ENCODE results near the gene CDC14B. TPM values are rescaled to one million over a fixed set of nuclear protein-coding genes. Genes with fewer than 3 reads are reported as not detected.

CDC14B gene
- total and polyA plus RNA-seq, 2 experiments from 2014 or later: 48.5 to 49.4 TPM

GRCh38 chr9:96519787-96520186, 99.9 kb downstream of the CDC14B start:
- H3K36me3 ChIP-seq: peaks cover 21% of the 10 kb centered on the region

GRCh38 chr9:96519095-96519494, 100.5 kb downstream of the CDC14B start:
- H3K9me3 ChIP-seq (ENCODE audit: low read depth): no peaks in the 10 kb centered on the region
- H3K4me1 ChIP-seq (ENCODE audit: low read depth): no peaks in the 10 kb centered on the region
- no peak for DNase-seq (ENCODE audit: low read depth in 1 of 2, low spot score in 1 of 2)
- H3K27ac ChIP-seq: no peak overlapping the region
- H3K27me3 ChIP-seq: no peaks in the 10 kb centered on the region
- TF ChIP-seq, protein P1, sequence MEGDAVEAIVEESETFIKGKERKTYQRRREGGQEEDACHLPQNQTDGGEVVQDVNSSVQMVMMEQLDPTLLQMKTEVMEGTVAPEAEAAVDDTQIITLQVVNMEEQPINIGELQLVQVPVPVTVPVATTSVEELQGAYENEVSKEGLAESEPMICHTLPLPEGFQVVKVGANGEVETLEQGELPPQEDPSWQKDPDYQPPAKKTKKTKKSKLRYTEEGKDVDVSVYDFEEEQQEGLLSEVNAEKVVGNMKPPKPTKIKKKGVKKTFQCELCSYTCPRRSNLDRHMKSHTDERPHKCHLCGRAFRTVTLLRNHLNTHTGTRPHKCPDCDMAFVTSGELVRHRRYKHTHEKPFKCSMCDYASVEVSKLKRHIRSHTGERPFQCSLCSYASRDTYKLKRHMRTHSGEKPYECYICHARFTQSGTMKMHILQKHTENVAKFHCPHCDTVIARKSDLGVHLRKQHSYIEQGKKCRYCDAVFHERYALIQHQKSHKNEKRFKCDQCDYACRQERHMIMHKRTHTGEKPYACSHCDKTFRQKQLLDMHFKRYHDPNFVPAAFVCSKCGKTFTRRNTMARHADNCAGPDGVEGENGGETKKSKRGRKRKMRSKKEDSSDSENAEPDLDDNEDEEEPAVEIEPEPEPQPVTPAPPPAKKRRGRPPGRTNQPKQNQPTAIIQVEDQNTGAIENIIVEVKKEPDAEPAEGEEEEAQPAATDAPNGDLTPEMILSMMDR (IDR thresholded peaks at IDR 0.05; ENCODE audit: low read depth, low read length): no peak
- peaks cover 24% of the 10 kb centered on the region for H3K36me3 ChIP-seq
- no peak overlapping the region for H3K4me3 ChIP-seq

More at GRCh38 chr9:96519787-96520186, 99.9 kb downstream of the CDC14B start:
- DNase-seq (ENCODE audit: low read depth in 1 of 2, low spot score in 1 of 2): no peak
- Histone ChIP-seq H3K4me1 (ENCODE audit: low read depth) (no peaks in the 10 kb centered on the region), H3K27ac (no peak overlapping the region), H3K27me3 (no peaks in the 10 kb centered on the region), H3K4me3 (no peak overlapping the region), H3K9me3 (ENCODE audit: low read depth) (no peaks in the 10 kb centered on the region)
- TF ChIP-seq, protein P1 (IDR thresholded peaks at IDR 0.05; ENCODE audit: low read depth, low read length): no peak

DNA sequence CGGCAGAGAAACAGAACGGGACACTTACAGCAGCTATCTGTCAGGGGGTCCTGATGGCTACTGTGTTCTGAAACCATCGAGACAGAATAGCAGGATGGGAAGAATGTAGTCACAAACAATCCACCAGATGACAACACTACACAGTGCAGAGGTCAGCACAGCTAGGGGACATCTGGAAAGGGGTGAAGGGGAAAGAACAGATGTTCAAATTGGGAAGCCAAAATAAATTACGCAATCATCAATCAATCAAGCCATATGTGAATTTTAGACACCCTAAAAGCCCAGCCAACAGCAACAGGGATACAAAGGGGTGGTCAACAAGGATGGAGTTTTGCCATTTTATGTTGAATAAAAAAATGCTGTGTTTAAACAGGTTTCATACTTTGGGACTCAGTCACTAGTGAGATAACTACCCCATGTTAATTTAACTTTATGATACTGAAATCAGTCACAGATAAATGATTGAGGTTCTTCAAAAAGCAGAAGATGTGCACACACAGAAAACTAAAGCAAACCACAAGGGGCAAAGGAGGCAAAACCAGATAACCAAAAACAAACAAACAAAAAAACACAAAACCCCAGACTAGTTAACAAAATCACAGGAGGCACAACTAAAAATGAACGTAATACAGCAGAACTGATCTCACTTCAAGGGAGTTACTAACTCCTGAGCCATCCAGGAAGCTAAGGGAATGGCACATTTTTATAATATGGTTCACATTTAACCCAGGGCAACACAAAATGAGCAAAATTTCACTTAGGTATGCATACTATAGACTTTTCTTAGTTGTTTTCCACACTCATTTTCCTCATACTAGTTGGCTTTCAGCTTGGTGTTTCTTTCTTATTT, 103.8 kb downstream of the CDC14B start:
- Histone ChIP-seq H3K9me3 (ENCODE audit: low read depth) (no peaks in the 10 kb centered on the region), H3K27me3 (no peaks in the 10 kb centered on the region), H3K36me3 (peaks cover 13% of the 10 kb centered on the region), H3K4me3 (no peak overlapping the region), H3K27ac (peak overlapping the region; percentile 25), H3K4me1 (ENCODE audit: low read depth) (no peaks in the 10 kb centered on the region)
- DNase-seq (ENCODE audit: low read depth in 1 of 2, low spot score in 1 of 2): no peak
- TF ChIP-seq, protein P1 (IDR thresholded peaks at IDR 0.05; ENCODE audit: low read depth, low read length): no peak

- Histone ChIP-seq H3K27ac (peak overlapping the region; percentile 25), H3K9me3 (ENCODE audit: low read depth) (no peaks in the 10 kb centered on the region), H3K4me3 (no peak overlapping the region), H3K4me1 (ENCODE audit: low read depth) (peaks cover 4% of the 10 kb centered on the region), H3K27me3 (no peaks in the 10 kb centered on the region), H3K36me3 (peaks cover 8% of the 10 kb centered on the region)
- TF ChIP-seq, protein P1 (IDR thresholded peaks at IDR 0.05; ENCODE audit: low read depth, low read length): no peak
- DNase-seq (ENCODE audit: low read depth in 1 of 2, low spot score in 1 of 2): no peak
These were observed 104.9 kb downstream of the CDC14B start for GRCh38 chr9:96514800-96515158.

- Histone ChIP-seq H3K27me3 (no peaks in the 10 kb centered on the region), H3K4me3 (no peak overlapping the region), H3K4me1 (ENCODE audit: low read depth) (peaks cover 9% of the 10 kb centered on the region), H3K9me3 (ENCODE audit: low read depth) (no peaks in the 10 kb centered on the region), H3K27ac (peak overlapping the region; percentile 25), H3K36me3 (peaks cover 8% of the 10 kb centered on the region)
- TF ChIP-seq, protein P1 (IDR thresholded peaks at IDR 0.05; ENCODE audit: low read depth, low read length): no peak
- DNase-seq (ENCODE audit: low read depth in 1 of 2, low spot score in 1 of 2): peak in 1 of 2 donors; percentile 75
These were observed 105.4 kb downstream of the CDC14B start for GRCh38 chr9:96514108-96514799.
